HG02840 (cell line): ENCODE data around the gene SH3D19.
"Not testable (repeated sequence)": the region's sequence is repeated elsewhere in the genome, so short reads cannot be mapped to it uniquely, and the experiment has no call there.

Source experiments
- ATAC-seq: cut with Tn5 transposase; IDR thresholded peaks from one replicate; pipeline ENCODE4 v1.9.1; 2021; ENCODE audit warnings: mild to moderate bottlenecking, moderate library complexity, moderate number of reproducible peaks; ENCODE audit not compliant: unreplicated experiment, low FRiP score

The SH3D19 gene

DNA sequence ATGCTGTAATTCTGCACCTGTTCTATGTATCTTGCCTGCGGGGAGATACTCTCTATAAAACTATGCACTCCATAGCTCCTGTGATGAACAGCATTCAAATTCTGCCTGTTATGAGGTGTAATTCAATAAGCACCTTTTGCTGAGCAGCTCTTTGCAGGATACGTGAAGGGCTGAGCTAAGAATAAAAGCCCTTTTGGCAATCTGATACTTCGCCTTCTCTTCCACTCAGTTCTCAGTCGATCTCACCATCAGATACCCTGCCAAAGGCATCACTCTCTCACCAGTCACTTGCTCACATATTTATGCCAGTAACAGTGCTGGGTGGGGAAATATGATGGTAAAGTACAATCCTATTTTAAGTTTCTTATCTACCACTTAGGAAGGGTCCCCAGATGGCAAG is 158.8 kb downstream of the SH3D19 start:
- ATAC-seq, result no peak

DNA sequence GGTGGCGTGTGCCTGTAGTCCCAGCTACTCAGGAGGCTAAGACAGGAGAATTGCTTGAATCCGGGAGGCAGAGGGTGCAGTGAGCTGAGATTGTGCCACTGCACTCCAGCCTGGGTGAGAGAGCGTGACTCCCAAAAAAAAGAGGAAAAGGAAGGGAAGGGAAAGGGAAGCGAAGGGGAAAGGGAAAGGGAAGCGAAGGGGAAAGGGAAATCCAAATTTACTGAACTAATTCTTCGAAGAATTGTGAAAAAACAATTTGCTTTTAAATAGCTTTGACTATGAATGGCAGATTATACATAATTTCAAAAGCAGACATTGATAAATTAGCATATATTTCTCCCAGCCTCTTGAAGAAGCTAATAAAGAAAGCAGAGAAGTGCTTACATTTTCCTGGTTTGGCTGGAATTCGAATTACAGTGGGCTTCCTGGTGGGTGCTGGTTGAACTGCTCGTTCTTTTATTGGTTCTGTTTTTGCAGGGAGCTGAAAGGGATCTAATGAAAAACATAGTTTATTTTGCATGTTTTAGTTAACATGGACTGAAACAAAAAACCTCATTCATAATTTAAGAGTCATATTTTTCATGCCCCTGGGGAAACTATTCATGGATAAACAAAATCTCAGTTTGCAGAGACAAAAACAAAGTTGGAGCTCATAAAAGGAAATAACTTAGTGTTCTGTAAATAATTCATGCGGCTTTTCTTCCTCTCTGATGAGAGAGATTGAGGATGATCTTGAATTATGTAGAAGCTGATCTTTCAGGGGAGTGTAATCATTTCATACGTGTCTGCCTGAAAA is 160.0 kb downstream of the SH3D19 start:
- ATAC-seq, result no peak

DNA sequence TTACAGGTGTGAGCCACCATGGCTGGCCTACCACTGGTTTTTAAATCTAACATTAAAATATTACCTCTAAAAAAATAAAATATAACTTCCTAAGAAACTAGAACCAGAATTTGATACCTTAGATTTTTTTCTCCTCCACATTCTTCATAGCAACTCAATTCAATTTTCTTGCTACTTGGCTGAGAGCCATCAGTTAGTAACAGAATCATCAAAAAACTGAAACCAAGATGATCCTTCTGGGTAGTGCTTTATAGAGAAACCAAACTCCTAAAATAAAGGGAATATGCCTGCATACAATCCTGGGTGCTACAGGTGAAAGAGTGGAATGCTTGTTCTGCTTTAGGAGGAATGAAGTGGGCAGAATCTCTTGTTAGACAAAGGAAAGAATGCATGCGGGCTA is 161.6 kb downstream of the SH3D19 start:
- no peak for ATAC-seq

DNA sequence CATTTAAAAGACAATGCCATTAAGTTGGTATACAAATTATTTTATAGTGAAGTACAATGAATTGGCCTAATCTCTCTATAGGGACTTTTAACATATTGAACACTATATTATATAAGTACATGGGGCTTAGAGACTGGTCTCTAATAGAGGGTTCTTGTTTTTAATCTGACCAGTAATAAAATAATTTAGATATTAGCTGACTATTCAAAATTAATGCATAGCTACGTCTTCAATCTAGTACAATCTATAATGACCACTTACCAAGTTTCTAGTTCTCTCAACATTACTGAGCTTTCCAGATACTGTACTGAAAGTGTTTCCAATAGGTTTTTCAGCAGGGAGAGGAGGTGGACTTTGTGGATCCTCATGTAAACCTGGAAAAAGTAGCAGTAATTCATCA is 166.4 kb downstream of the SH3D19 start:
- ATAC-seq, result no peak

DNA sequence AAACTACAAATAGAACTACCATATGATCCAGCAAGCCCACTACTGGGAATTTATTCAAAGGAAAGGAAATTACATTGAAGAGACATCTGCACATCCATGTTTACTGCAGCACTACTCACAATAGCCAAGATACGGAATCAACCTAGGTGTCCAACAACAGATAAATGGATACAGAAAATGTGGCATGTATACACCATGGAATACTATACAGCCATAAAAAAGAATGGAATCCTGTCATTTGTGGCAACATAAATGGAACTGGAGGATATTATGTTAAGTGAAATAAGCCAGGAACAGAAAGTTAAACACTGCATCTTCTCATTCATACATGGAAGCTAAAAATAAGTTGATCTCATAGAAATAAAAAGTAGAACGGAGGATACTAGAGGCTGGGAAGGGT is 167.9 kb downstream of the SH3D19 start:
- ATAC-seq, result no peak

DNA sequence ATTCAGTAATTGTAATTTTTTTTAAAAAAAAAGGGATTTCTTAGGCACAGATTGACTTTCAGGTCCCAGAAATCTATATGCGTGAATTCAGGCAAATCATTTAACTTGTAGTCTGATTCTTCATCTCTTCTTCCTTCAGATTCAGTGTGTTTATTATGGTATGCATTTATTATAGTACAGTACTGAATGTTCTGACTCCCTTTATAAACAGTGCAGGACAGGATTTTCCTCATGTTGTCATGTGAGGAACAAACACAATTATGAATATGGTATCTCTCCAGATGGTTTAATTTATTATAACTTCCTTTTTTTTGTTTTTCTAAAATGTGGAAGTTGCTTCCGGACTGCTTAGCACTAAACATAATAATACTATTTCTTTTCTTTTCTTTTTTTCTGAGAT is 171.8 kb downstream of the SH3D19 start:
- ATAC-seq, result no peak

DNA sequence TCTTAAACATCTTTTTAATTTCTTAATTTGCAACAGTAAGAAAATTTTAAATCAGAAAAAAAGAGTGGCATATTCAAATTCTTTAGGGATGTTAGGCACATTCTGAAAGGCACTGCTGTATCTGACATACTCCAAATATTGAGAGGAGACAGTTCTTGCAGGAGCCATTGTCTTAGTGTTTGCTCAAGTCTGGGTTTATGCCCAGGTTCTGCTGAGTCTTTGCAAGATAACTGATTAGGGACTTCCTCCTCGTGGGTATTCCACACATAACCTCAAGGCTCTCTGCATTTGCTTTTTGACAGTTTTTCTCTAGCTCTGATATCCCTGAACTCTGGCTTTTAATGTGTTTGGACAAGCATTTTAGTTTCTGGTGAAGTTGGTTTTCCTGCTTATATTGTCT is 173.4 kb downstream of the SH3D19 start:
- no peak for ATAC-seq

DNA sequence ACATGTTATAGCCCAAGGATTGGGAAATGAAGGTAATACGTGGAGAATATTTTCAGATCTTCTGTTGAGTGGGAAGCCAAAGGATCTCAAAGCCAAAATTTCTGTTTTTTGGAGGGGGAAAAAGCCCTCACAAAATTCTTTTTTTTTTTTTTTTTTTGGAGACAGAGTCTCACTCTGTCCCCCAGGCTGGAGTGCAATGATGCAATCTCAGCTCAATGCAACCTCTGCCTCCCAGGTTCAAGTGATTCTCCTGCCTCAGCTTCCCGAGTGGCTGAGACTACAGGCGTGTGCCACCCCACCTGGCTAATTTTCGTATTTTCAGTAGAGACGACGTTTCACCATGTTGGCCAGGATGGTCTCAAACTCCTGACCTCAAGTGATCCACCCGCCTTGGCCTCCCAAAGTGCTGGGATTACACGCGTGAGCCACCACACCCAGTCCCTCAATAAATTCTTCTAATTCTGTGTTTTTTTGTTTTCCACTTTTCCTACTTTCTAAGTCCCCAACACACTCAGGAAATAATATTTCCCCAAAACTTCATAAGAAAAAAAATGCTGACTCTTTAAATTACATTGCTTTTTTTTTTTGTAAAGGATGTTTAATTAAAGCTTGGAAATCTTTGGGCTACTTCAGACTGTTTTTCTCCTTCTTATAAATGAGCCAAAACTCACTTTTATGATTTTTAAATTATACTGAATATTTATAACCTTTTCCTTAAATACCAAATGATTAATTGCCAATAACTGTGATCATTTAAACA is 174.4 kb downstream of the SH3D19 start:
- ATAC-seq, result no peak

DNA sequence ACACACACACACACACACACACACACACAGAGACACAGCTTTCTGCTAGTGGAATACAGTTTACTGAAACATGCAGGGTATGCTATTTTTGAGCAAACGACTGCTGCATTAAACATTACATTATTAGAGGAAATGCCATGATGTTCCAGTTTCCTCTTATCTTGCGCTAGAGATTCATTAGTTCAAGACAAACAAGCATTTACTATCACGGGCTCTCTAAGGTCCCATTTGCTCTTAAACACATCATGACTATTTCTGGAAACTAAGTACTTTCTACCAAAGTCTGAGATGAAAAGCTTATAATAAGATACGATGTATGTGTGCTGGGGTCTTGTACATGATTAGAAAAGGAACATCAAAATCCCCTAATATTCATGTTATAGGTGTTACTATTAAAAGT is 177.1 kb downstream of the SH3D19 start:
- ATAC-seq, result no peak

DNA sequence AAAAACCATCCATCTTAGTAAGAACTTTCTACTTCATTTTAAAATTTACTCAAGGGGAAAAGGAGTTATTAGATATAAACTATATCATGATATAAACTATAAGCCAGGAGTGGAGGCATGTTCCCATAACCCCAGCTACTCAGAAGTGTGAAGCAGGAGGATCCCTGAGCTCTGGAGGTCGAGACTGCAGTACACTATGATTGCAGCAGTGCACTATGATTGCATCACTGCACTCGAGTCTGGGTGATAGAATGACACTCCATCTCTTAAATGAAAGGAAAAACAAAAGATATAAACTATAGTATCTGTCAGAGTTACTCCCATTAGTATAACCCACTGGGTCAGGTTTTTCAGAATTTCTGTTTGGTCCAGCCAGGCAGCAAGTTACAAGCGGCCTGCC is 178.4 kb downstream of the SH3D19 start:
- ATAC-seq, result no peak

DNA sequence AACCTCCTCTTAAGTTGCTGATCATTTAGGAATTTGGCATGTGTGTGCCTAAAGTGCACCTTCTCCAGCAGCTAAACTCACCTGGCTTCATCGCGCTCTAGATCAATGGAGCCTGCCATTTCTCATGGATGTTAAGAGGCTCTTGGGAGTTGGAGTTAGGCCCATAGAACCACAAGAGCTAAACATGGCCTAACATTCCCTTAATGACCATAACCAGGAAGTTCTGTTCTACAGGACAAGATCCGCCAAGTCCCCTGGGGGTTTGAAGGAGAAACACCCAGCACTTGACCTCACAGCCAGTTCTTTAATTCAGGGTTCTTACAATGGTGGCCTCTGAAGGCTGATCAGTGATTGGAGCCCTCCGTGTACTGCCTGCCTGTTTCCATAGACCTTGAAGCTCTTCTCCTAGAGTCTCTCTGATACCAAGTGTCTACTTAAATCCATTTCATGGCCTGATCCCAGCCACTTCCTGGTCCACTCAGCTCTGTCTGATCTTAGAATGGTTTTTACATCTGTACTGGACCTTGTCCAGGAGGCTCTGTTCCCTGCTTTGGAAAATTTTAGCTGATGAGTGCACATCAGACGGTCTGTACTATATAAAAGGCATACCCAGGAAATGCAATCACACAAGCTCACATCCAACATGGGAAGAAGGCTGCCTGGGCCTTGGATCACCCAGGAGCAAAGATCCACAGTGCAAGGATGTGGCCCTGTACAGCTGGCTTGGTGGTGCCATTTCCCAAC is 180.9 kb downstream of the SH3D19 start:
- no peak for ATAC-seq

DNA sequence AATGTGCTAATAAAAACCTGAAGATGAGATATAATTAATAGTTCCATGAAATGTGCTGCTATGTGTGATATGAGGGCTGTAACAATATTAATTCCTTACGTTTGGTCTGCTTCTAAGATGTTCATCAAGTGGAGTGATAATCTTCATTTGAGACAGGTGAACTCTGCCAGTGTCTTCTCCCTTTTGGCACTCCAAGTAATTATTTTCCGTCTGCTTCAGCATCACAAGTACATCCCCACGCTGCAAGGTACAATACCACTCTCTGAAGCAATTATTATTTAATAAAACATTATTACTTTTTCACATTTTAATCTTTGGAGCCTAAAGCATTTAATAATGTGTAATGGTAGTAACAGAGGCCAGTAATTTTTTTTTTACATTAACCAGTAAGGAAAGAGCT is 181.6 kb downstream of the SH3D19 start:
- no peak for ATAC-seq

DNA sequence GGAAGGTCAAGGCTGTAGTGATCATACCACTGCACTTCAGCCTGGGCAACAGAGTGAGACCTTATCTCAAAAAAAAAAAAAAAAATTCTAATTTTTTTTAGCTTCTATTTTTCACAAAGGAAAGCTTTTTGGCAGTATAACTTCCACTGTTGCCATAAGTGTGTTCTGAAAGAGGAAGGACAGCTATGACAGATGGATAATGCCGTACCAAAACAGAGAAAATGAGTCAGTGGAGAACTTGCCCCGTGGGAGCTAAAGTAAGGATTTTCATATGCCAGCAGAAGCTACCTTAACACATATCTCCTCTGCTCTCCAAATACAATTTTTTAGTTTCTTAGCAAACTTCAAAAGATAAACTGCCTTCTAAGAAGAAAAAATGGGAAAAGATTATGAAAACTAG is 182.2 kb downstream of the SH3D19 start:
- ATAC-seq, result no peak

DNA sequence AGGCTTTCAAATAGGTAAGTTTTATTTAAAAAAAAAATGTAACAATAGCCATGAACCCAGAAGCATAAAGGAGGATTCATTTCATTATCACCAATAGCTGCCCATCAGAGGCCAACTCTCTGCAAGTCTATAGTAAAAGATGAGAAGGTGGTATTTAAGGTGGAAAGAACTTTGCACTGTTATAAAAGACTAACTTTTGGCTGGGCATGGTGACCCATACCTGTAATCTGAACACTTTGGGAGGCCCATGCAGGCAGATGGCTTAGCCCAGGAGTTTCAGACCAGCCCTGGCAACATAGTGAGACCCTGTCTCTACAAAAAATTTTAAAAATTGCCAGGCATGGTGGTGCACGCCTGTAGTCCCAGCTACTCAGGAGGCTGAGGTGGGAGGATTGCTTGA is 182.6 kb downstream of the SH3D19 start:
- no peak for ATAC-seq

DNA sequence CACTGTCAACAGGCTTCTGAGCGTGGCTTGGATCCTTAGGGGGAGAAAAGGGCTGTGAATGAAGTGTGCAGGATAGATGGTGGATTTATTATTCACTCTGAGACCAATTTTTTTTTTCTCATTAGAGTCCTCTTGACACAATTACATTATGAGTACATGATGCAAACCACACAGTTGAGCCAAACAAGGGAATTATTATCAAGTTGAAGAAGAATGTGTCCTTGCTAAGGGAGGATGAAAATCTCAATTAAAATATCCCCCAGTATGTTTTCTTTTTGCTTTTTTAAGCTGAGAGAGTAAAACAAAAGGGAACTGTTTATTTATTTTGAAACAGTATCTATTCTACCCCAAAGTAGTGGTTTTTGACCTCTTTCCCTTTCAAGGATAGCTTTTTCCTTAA is 185.6 kb downstream of the SH3D19 start:
- no peak for ATAC-seq

DNA sequence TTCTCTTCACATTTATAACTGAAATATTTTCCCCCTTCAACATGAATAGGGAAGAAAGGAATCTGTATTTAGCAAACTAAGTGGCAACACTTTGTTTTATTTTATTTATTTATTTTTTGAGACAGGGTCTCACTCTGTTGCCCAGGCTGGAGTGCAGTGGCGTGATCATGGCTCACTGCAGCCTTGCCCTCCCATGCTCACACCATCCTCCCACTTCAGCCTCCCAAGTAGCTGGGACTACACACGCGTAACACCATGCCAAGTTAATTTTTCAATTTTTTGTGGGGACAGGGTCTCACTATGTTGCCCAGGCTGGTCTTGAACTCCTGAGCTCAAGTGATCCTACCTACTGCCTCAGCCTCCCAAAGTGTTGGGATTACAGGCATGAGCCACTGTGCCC is 189.4 kb downstream of the SH3D19 start:
- not testable (repeated sequence) for ATAC-seq

DNA sequence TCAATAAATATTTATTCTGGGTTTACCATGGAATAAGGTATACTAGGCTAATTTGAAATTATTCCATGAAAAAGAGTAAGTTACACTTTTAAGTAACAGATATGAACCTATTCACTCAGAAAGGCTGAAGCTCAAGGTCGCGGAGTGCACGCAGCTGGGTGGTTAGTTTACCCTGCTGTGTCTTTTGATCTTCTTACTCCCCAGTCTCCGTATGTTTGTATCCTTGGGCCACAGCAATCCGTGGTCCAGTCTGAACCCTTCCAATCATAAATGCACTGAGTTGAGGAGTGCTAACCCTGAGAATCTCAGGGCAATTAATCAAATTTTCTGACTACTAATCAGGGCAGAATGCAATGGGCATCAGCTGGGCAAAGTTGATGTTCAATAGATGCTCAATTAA is 192.1 kb downstream of the SH3D19 start:
- no peak for ATAC-seq

DNA sequence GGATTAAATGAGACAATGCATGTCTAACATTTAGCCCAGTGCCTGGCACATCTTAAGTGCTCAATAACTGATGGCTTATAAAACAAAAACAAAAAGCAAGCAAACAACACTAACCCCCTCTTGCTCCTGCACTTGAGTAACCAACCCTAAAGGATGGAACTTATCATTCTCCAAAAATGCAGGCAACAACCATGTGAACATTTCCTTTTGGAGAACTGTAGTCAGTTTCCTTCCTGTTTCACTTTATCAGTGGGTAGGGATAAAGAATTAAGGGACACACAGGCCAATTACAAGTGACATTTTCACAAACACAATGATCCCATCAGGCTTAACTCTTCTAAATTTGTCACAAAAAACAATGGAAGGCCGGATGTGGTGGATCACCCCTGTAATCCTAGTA is 195.6 kb downstream of the SH3D19 start:
- ATAC-seq, result no peak

DNA sequence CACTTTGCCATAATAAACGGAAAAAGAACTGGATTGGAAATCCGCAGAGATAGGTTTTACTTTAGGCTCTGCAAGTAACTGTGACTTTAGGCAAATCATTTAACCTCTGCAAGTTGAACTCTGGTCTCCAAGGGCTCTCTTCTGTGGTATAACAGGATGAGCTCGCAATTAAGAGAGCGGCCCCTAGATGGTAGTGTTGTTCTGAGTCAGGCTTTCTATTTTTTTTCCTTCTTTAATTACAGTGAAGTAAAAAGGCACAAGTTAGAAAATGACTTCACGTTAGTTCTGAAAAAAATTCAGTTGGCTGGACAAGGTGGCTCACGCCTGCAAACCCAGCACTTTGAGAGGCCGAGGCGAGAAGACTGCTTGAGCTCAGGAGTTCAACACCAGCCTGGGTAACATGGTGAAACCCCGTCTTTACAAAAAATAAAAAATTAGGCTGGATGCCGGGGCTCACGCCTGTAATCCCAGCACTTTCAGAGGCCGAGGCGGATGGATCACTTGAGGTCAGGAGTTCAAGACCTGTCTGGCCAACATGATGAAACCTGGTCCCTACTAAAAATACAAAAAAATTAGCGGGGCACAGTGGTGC is 207.9 kb downstream of the SH3D19 start:
- peak; percentile 77 for ATAC-seq

DNA sequence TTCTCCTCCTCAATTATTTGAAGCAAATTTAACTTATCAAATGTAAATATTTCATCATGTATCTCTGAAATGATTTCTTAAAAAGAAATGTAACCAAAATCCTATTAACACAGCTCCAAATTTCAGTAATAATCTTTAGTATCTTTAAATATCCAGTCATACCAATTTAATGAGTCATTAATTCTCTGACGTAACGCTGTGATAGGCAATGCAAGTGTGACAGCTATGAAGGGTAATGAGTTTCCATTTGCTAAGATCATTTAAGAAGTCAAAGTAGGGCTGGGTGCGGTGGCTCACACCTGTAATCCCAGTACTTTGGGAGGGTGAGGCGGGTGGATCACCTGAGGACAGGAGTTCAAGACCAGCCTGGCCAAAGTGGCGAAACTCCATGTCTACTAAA is 210.4 kb downstream of the SH3D19 start:
- no peak for ATAC-seq

DNA sequence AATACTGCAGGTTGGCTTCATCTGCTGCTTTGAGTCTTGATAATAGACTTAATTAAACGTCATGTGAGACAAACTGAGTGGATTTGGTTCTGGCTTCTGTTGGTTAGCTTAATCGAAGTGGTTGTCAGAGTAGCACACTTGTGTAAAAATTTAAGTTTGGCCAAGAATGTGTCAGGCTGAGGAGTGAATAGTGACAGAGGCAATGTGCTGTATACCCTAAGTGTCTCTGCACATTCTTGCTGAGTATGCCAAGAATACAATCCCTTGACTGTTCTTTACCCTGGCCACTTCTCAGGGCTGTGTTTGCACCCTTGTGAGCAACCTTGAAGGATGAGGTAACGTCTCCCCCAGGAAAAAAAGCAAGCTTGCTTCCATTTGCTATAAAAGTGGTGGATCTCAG is 211.1 kb downstream of the SH3D19 start:
- no peak for ATAC-seq
